ENCODE results near the gene TMEM17.

GRCh38 chr2:62511636-62512035 lies 5.6 kb upstream of the TMEM17 start:
- no peak for TF ChIP-seq CTCF (IDR thresholded peaks at IDR 0.05; ENCODE audit: borderline replicate concordance, extremely low read depth, low read length, poor library complexity, severe bottlenecking)
- no peak for TF ChIP-seq EZH2 (IDR thresholded peaks at IDR 0.05; ENCODE audit: borderline replicate concordance, low read depth, low read length, severe bottlenecking)
